Central memory CD8-positive, alpha-beta T cell (primary cell): Measurements from ENCODE around the gene RAB3C.

Experiments
- ATAC-seq: fragments of 150-1000 bp; cut with Tn5 transposase; replicated peaks from 2 replicates; pipeline ENCODE4 v1.10.0; 2022; ENCODE audit warnings: mild to moderate bottlenecking, moderate FRiP score, moderate number of reproducible peaks; ENCODE audit not compliant: poor library complexity, severe bottlenecking; ENCODE audit errors: extremely low read depth
- DNase-seq, 2 donors: peaks; one replicate each; pipeline ENCODE4 v3.0.0; 2021; ENCODE audit warnings: low spot score in 2 of 2
- H3K27ac Mint-ChIP-seq: one replicate; pipeline ENCODE4 v1.8.0; 2022; ENCODE audit warnings: low read depth, mild to moderate bottlenecking, moderate library complexity, mixed read lengths
- H3K27me3 Mint-ChIP-seq: one replicate; pipeline ENCODE4 v1.8.0; 2022; ENCODE audit warnings: mixed read lengths
- H3K36me3 Mint-ChIP-seq: one replicate; pipeline ENCODE4 v1.8.0; 2022; ENCODE audit warnings: mild to moderate bottlenecking, moderate library complexity, mixed read lengths; ENCODE audit not compliant: insufficient read depth
- H3K4me1 Mint-ChIP-seq: one replicate; pipeline ENCODE4 v1.8.0; 2022; ENCODE audit warnings: mixed read lengths
- H3K4me3 Mint-ChIP-seq: one replicate; pipeline ENCODE4 v1.8.0; 2022; ENCODE audit warnings: mild to moderate bottlenecking, moderate library complexity, mixed read lengths
- H3K9me3 Mint-ChIP-seq: one replicate; pipeline ENCODE4 v1.8.0; 2022; ENCODE audit warnings: mixed read lengths

Gene RAB3C

DNA sequence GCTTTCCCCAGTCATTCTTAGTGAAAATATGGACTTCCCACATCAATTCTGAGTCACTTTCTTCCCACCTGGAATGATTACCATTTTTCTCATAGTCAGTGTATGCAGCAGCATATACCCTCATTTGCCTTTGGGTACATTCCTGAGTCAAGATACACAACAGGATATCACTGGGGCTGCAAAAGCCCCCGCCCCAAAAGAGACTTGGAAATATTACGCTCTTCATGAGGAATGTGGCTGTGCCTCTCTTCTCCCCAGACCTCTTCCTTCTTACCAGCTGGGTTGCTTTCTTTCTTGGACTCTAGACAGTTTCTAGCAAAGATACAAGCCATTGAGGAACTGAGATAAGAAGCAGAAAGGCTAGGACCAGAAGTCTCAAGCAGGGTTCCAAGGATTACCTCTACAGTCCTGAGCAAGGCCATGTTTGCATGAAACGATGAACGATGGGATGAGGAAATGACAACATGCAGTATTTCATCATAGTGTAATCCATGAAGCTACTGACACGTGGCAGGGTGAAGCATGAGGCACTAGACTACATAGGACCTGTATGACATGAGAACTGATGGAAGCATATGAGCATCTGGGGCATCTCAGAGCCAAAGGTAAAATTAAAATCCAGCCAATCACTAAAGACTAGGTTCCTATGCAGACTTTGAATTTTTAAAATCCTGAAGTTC is 218.1 kb downstream of the RAB3C start:
- H3K4me3 Mint-ChIP-seq = no peak overlapping the region
- H3K27me3 Mint-ChIP-seq = peaks cover 25% of the 10 kb centered on the region
- ATAC-seq (no peak), DNase-seq (no peak)
- no peaks in the 10 kb centered on the region for H3K36me3 Mint-ChIP-seq
- H3K4me1 Mint-ChIP-seq = no peaks in the 10 kb centered on the region
- H3K9me3 Mint-ChIP-seq = no peaks in the 10 kb centered on the region
- H3K27ac Mint-ChIP-seq = no peak overlapping the region

DNA sequence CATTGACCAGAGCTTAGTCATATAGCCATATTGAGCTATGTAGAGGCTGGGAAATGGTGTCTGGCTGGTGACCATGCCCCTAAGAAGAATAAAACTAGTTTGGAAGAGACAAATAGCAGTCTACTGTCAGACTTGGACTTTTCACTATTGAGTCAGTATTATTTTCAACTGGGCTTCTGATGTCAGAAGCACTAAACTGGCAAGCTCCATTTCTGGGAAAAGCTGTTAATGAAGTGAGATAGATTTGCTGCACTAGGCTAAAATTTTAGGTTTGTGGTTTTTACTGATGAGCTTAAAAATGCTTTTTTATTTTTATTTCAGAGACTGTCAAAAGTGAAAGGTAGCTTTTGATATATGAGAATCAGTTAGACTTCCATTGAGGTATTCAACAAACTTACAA is 220.2 kb downstream of the RAB3C start:
- DNase-seq (no peak), ATAC-seq (no peak)
- Mint-ChIP-seq H3K36me3 (no peaks in the 10 kb centered on the region), H3K4me3 (no peak overlapping the region), H3K4me1 (no peaks in the 10 kb centered on the region), H3K27ac (no peak overlapping the region), H3K9me3 (no peaks in the 10 kb centered on the region), H3K27me3 (peaks cover 29% of the 10 kb centered on the region)

DNA sequence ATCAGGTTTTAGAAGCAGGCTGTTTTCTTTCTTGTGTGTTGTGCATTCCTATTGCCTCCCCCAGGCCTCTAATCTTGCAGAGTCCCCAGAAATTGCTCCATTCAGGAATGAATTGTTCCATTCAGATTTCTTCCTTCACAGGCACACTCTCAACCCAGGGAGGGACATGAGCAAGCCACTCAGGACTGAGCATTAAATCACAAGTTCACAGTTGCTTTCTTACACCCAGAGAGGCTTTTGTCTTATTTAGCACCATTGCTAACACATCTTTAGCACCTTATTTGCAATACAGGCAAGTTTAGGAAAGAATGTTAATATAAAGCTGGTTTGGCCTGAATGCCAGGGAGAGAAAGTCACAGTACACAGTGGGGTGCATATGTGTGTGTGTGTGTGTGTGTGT is 221.4 kb downstream of the RAB3C start:
- no peaks in the 10 kb centered on the region for H3K9me3 Mint-ChIP-seq
- no peak overlapping the region for H3K4me3 Mint-ChIP-seq
- ATAC-seq = no peak
- H3K4me1 Mint-ChIP-seq = no peaks in the 10 kb centered on the region
- peaks cover 29% of the 10 kb centered on the region for H3K27me3 Mint-ChIP-seq
- DNase-seq = no peak
- H3K36me3 Mint-ChIP-seq = no peaks in the 10 kb centered on the region
- H3K27ac Mint-ChIP-seq = no peak overlapping the region

DNA sequence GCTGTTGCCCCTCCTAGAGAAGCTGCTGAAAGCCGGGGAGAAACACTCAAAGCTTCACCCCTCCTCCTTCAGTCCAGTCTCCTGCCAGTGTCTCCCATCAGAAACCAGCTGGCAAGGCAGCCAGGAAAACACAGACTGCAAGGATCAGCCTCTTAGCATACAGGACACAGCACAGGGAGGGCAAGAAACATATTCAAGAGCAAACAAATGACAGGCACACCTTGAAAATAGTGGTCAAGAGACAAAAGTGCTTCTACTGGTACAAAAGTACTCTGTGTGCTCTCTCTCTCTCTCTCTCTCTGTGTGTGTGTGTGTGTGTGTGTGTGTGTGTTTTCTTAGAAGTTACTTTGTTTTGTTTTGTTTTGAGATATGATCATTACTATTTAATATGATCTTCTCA is 227.2 kb downstream of the RAB3C start:
- DNase-seq = no peak
- Mint-ChIP-seq H3K4me1 (no peaks in the 10 kb centered on the region), H3K27me3 (peaks cover 20% of the 10 kb centered on the region), H3K27ac (no peak overlapping the region), H3K9me3 (no peaks in the 10 kb centered on the region), H3K4me3 (no peak overlapping the region), H3K36me3 (no peaks in the 10 kb centered on the region)
- no peak for ATAC-seq

DNA sequence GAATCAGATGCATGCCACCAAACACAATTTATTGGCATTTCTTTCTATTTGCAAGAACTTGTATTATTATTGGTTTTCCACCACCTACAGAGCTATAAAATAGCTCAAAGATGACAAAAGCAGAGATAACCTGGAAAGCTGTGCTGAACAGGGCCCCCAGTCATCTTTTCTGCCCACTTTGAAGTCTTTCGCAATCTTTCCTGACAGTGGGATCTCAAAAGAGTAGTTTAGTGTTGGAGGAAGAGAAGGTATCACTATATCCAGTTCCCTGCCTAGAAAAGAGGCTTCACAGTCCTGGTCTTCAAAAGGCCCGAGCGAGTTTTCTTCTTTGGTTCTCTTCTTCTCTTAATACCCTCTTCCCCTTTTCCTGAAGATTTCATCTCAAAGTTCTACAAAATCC is 231.0 kb downstream of the RAB3C start:
- Mint-ChIP-seq H3K36me3 (no peaks in the 10 kb centered on the region), H3K27me3 (no peaks in the 10 kb centered on the region), H3K4me3 (no peak overlapping the region), H3K27ac (no peak overlapping the region), H3K4me1 (no peaks in the 10 kb centered on the region), H3K9me3 (no peaks in the 10 kb centered on the region)
- ATAC-seq = no peak
- no peak for DNase-seq

DNA sequence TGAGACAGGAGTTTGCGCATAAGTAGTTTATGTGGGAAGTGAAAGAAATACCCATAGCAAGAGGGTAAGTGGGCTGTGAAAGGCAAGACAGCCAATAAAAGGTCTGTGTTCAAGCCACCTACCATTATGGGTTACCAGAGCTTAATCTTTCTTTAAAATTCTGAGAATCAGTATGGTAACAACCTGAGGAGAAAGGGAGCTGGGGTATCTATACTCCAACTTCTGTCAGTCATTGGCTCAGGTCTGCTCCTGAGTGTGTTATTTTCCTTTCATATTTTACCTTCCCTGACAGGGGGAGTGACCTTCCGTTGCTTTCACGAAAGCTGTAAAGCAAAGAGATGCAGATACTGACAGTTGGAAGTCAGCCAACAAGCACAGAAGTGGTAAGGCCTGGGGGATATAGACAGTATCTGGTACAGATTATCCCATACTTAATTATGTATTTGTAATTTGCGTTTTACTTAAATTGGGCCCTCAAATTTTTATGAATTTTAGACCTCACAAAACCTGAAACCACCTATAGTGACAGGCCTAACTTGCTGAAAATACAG is 233.4 kb downstream of the RAB3C start:
- H3K27me3 Mint-ChIP-seq = no peaks in the 10 kb centered on the region
- no peak overlapping the region for H3K27ac Mint-ChIP-seq
- no peak for ATAC-seq
- no peaks in the 10 kb centered on the region for H3K9me3 Mint-ChIP-seq
- H3K4me1 Mint-ChIP-seq = no peaks in the 10 kb centered on the region
- no peaks in the 10 kb centered on the region for H3K36me3 Mint-ChIP-seq
- no peak for DNase-seq
- H3K4me3 Mint-ChIP-seq = no peak overlapping the region

DNA sequence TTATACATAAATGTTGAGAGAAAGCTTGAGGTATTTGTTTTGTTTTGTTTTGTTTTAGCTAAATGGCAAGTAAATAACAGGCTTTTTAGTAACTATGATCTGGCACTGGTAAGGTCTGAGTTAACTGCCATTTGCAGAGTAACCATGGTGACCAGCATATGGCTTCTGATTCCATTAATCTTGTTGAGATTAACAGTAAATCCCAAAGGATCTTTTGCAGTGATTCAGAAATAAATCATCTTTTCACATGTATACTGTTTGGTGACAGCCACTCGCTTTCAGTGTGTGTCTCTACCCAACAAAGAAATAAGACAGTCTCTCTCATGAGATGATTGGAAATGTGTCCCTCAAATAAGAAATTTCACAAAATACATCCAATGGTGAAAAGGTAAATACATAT is 235.6 kb downstream of the RAB3C start:
- ATAC-seq = no peak
- H3K27ac Mint-ChIP-seq = no peak overlapping the region

DNA sequence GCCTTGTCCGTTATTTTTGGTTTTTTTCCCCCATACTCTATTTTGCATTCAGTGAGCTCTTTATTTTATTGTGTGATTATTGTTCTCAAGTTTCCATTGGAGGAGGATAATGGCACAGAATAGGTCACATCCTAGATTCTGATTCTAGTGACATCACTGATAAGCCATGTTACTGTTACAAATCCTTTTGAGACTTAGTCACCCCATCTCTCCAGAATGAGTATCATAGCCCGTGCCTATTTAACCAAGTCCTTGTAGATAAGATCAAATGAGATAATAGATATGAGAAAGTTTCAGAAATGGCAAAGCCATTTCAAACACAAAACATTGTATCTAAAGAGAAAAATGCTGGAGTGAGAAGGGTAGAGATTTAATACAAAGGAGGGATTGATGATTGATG is 242.6 kb downstream of the RAB3C start:
- H3K4me3 Mint-ChIP-seq = no peak overlapping the region
- no peaks in the 10 kb centered on the region for H3K9me3 Mint-ChIP-seq
- no peaks in the 10 kb centered on the region for H3K4me1 Mint-ChIP-seq
- ATAC-seq (no peak), DNase-seq (no peak)
- no peaks in the 10 kb centered on the region for H3K36me3 Mint-ChIP-seq
- H3K27ac Mint-ChIP-seq = no peak overlapping the region
- H3K27me3 Mint-ChIP-seq = peaks cover 17% of the 10 kb centered on the region

More for the DNA sequence above, 235.6 kb downstream of the RAB3C start:
- H3K4me1 Mint-ChIP-seq = no peaks in the 10 kb centered on the region
- no peaks in the 10 kb centered on the region for H3K9me3 Mint-ChIP-seq
- H3K36me3 Mint-ChIP-seq = no peaks in the 10 kb centered on the region
- H3K27me3 Mint-ChIP-seq = no peaks in the 10 kb centered on the region
- H3K4me3 Mint-ChIP-seq = no peak overlapping the region
- no peak for DNase-seq

DNA sequence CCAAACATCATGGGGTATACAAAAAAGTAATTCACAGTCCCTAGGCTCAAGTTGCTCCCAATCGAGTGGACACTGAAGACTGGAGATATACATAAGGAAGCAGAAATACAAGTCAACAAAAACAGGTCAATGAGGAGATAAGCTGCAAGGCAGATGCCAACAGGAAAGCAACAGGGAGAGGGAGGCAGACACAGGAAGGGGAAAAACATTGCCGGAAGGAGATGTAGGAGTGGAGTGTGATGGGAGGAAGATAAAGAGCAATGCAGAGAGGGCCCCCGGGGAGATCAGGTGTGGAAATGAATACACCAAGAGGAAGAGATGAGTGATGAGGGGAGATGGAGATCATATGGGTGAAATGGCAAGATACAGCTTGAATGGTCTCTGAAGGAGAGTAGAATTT is 243.0 kb downstream of the RAB3C start:
- DNase-seq = no peak
- peaks cover 17% of the 10 kb centered on the region for H3K27me3 Mint-ChIP-seq
- no peak for ATAC-seq
- H3K4me3 Mint-ChIP-seq = no peak overlapping the region
- no peaks in the 10 kb centered on the region for H3K9me3 Mint-ChIP-seq
- no peaks in the 10 kb centered on the region for H3K4me1 Mint-ChIP-seq
- H3K27ac Mint-ChIP-seq = no peak overlapping the region
- H3K36me3 Mint-ChIP-seq = no peaks in the 10 kb centered on the region

DNA sequence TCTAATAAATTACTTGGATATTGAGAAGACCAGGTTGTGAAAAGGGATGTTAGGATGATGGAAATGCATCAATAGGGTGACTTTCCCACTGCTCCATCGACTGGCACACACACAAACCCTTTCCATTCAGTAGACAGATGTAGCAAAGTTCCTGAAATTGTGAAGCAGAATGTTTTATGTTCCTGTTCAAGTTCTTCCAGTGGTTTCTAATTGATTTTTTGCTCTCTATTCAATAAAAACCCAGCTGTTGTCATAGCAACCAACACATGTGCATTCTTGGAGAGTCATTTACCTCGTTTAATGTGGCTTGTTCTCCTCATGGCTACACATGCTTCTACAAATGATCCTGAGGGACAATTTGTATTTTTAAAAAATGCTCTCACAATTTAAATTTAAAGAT is 244.6 kb downstream of the RAB3C start:
- no peaks in the 10 kb centered on the region for H3K36me3 Mint-ChIP-seq
- H3K27ac Mint-ChIP-seq = no peak overlapping the region
- H3K4me3 Mint-ChIP-seq = no peak overlapping the region
- no peaks in the 10 kb centered on the region for H3K4me1 Mint-ChIP-seq
- no peaks in the 10 kb centered on the region for H3K9me3 Mint-ChIP-seq
- peaks cover 17% of the 10 kb centered on the region for H3K27me3 Mint-ChIP-seq
- DNase-seq = no peak
- ATAC-seq = no peak

DNA sequence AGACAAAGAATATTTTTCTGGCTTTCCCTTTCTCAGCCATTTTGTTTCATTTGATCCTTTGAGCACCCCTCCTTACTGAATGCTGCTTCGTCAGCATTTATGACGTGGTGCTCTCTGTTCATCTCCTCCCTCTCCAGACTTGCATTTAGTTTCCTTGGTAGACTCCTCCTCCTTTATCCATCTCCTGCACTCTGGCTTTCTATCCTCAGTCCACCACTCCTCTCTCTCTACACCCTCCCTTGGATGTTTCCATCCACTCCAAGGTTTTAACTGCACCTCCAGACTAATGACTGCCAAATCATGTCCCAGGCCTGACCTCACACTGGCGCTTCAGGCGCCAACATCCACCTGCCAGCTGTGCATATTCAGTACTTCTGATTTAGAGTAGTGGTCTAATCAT is 245.4 kb downstream of the RAB3C start:
- H3K36me3 Mint-ChIP-seq = no peaks in the 10 kb centered on the region
- no peaks in the 10 kb centered on the region for H3K4me1 Mint-ChIP-seq
- peaks cover 17% of the 10 kb centered on the region for H3K27me3 Mint-ChIP-seq
- H3K9me3 Mint-ChIP-seq = no peaks in the 10 kb centered on the region
- no peak overlapping the region for H3K4me3 Mint-ChIP-seq
- no peak for ATAC-seq
- no peak overlapping the region for H3K27ac Mint-ChIP-seq
- DNase-seq = no peak

DNA sequence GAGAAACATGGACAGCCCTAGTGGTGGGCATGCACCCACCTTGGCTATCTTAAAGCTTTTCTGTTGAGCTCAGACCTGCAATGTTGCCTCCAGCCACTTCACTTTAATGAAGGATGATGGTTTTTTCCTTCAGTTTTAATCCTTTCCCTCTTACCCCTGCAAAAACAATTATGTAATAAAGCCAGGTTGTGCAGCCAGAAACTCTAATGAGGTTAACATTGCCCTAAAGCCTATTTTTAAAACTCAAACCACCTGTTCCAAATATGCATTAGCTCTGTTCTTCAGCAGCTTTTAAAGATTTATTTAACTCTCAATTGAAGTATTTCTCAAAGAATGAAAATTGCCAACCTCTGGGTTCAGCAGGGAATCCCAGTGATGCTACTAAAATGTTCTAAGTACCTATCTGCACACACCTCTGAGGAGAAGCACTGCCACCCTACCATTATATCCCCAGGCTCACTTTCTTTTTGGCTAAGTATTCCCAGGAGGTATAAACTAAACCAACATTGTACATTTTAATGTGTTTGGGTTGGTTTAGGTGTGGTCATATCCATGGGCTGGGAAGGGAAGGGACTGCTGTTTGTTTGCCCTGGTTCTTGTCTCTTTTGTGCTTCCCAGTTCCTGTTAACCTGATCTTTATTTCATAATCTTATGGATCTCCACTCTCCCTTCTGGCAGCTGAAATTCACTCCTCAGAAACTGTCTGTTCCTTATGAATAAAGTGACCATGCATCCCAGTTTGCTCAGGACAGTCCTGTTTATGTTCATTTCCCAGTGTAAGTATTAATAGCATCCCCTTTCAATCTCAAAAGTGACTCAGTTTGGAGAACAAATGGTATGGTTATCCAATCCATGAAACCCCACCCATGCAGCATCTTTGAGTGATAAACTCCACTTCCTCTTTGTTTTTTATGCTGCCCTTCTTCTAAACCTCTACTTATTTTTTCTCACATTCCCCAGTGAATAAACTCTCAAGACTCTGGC is 251.7 kb downstream of the RAB3C start:
- Mint-ChIP-seq H3K9me3 (no peaks in the 10 kb centered on the region), H3K27me3 (peaks cover 6% of the 10 kb centered on the region), H3K27ac (no peak overlapping the region), H3K4me1 (no peaks in the 10 kb centered on the region), H3K4me3 (no peak overlapping the region), H3K36me3 (no peaks in the 10 kb centered on the region)
- ATAC-seq = no peak
- no peak for DNase-seq

DNA sequence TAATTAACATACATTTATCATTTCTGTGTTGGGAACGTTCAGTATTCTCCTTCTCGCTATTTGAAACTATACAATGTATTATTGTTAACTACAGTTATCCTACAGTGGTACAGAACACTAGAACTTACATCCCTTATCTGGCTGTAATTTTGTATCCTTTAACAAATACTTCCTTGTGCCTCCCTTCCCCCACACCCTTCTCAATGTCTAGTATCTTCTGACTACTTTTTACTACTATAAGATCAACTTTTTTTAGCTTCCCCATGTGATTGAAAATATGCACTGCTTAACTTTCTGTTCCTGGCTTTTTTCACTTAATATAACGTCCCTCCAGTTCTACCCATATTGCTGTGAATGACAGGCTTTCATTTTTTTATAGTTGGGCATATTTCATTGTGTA is 253.5 kb downstream of the RAB3C start:
- H3K36me3 Mint-ChIP-seq = no peaks in the 10 kb centered on the region
- no peak overlapping the region for H3K4me3 Mint-ChIP-seq
- no peak for ATAC-seq
- H3K9me3 Mint-ChIP-seq = no peaks in the 10 kb centered on the region
- peaks cover 15% of the 10 kb centered on the region for H3K27me3 Mint-ChIP-seq
- no peaks in the 10 kb centered on the region for H3K4me1 Mint-ChIP-seq
- H3K27ac Mint-ChIP-seq = no peak overlapping the region
- DNase-seq = no peak
